DLD1 (cell line): ENCODE data around the gene DISP2.

Experiments used
- in situ Hi-C: cut with HindIII; loops from 2 replicates; pipeline ENCODE4 v1.10.0; 2017; ENCODE audit warnings: low sequenced_read_pairs

The DISP2 gene

DNA sequence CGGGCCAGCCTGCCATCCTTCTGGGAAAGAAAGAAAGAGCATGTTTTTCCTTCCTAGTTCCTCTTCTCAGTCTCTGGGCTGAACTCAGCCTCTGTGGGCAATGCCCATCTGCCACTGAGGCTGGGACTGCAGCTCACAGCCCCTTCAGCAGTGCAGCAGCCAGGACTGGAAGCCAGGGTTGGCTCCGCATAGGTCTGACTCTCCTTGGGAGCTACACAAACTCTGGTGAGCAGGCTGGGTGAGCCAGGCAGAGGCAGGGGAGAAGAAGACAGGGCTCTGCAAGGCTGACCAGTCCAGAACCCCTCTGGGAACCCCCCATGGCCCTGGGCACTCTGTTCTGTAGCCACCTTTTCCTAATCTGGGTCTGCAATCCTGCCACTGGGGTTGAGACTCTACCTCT is 3.6 kb downstream of the DISP2 start:
- in situ Hi-C loops: no loop called here

DNA sequence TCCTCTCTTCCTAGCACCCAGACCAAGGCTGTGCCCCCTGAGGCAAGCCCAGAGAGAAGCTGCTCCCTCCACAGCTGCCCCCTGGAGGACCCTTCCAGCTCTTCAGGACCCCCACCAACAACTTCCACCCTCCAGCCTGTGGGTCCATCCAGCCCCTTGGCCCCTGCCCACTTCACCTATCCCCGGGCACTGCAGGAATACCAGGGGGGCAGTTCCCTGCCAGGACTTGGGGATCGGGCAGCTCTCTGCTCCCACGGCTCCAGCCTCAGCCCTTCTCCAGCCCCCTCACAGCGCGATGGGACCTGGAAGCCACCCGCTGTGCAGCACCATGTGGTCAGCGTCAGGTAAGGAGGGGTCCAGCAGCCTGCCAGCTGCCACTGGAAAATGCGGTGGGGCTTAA is 5.6 kb downstream of the DISP2 start:
- in situ Hi-C loops: no loop called here

DNA sequence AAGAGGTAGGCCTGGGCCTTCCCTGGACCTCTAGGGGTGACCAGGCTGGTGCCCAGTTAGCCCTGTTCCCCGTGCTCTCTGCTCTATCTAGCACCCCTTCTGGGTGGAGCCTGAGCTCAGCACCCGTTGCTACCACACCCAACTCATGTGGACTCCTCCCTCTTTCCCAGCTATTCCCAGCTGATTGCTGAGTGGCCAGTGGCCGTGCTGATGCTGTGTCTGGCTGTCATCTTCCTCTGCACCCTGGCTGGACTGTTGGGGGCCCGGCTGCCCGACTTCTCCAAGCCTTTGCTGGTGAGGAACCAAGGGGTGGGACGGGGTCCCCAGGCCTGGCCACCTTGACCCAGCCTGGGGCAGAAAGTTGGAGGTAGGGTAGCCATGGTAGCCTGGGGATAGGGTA is 6.2 kb downstream of the DISP2 start:
- in situ Hi-C loops: no loop called here

DNA sequence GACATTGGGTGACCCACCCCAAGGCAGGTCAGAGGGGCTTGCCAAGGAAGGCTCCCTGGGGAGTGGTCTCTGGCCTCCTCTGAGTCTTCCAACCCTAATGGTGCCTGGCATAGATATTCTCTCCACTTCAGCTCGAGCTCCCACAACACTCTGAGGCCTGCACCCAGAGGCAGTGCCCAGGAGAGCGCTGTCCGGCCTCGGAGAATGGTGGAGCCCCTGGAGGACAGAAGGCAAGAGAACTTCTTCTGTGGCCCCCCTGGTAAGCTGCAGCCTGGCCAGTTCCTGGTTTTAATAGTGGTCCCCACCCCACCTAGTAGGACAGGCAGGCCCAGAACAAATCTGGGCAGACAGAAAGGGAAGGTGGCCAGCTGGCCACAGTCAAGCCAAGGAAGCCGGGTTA is 7.0 kb downstream of the DISP2 start:
- in situ Hi-C loops: no loop called here

DNA sequence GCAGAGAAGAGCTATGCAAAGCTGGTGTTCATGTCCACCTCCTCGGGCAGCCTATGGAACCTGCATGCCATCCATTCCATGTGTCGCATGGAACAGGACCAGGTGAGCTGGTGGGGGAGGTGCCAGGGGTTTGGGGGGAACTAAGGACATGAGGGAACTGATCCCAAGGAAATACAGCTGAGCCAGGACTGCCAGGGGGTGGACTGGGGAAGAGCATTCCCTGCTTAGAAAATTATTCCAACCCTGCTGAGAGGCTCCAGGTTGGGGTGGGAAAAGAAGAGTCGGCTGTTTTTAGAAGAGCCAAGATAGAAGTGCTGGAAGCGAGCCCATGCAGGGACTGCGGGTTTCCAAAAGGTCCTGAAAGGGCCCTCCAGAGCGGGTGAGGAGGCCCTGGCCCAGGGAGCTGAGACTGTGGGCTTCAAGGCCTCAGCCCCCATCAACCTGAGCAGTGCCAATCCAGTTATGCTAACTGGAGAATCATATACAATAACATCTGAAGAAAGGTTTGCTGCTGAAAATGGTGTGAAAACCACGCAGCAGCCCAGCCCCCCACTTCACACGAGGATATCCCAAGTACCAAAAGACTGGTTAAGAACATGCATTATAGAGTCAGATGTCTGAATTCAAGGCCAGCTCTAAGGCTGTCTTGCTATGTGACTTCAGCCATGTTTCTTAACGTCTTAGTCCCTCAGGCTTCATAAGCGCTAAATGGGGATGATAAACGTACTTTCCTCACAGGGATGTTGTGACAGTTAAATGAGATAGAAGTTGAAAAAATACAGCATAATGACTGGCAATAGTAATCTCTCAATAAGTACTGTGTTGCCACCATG is 7.8 kb downstream of the DISP2 start:
- in situ Hi-C loops: no loop called here

DNA sequence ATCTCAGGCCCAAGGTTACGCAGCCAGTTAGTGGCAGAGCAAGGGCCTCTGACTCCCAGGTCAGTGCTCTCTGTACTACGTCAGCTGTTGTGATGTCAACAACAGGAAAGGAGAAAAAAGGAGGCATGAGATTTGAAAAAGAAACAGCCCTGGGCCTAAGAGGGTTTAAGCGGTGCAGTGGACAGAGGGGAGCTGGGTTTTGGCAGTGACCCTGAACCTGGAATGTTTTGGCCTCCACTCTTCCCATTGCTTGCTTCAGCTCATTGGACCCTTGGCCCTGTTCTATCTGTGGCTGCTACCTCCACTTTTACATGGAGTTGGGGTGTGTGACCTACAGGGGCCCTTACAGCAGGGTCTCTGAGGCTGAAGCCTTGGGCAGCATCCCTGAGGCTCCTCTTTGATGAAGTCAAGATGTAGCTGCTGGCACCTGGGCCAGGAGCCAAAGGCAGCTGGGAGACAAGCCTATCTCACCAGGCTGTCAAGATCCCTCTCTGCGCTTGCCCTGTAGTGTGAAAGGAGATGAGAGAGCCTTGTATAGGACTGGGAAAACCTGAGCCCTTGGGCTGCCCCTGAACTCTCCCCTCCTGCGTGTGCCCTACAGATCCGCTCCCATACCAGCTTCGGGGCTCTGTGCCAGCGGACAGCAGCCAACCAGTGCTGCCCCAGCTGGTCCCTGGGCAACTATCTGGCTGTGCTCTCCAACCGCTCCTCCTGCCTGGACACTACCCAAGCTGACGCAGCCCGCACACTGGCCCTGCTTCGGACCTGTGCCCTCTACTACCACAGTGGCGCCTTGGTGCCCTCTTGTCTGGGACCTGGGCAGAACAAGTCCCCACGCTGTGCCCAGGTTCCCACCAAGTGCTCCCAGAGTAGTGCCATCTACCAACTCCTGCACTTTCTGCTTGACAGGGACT is 8.7 kb downstream of the DISP2 start:
- in situ Hi-C loops: no loop called here

DNA sequence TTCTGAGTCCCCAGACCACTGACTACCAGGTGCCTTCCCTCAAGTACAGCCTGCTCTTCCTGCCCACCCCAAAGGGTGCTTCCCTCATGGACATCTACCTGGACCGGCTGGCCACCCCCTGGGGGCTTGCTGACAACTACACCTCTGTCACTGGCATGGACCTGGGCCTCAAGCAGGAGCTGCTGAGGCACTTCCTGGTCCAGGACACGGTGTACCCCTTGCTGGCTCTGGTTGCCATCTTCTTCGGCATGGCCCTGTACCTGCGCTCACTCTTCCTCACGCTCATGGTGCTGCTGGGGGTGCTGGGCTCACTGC is 9.3 kb downstream of the DISP2 start:
- in situ Hi-C loops: no loop called here

DNA sequence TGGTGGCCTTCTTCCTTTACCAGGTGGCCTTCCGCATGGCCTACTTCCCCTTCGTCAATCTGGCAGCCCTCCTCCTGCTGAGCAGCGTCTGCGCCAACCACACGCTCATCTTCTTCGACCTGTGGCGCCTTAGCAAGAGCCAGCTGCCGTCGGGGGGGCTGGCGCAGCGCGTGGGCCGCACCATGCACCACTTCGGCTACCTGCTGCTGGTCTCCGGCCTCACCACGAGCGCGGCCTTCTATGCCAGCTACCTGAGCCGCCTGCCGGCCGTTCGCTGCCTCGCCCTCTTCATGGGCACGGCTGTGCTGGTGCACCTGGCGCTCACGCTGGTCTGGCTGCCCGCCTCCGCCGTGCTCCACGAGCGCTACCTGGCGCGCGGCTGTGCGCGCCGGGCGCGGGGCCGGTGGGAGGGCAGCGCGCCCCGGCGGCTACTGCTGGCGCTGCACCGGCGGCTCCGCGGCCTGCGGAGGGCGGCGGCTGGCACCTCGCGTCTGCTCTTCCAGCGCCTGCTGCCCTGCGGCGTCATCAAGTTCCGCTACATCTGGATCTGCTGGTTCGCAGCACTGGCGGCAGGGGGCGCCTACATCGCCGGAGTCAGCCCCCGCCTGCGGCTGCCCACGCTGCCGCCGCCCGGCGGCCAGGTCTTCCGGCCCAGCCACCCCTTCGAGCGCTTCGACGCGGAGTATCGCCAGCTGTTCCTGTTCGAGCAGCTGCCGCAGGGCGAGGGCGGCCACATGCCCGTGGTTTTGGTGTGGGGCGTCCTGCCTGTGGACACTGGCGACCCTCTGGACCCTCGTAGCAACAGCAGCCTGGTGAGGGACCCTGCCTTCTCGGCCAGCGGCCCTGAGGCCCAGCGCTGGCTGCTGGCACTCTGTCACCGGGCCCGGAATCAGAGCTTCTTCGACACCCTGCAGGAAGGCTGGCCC is 9.9 kb downstream of the DISP2 start:
- in situ Hi-C loops: no loop called here

DNA sequence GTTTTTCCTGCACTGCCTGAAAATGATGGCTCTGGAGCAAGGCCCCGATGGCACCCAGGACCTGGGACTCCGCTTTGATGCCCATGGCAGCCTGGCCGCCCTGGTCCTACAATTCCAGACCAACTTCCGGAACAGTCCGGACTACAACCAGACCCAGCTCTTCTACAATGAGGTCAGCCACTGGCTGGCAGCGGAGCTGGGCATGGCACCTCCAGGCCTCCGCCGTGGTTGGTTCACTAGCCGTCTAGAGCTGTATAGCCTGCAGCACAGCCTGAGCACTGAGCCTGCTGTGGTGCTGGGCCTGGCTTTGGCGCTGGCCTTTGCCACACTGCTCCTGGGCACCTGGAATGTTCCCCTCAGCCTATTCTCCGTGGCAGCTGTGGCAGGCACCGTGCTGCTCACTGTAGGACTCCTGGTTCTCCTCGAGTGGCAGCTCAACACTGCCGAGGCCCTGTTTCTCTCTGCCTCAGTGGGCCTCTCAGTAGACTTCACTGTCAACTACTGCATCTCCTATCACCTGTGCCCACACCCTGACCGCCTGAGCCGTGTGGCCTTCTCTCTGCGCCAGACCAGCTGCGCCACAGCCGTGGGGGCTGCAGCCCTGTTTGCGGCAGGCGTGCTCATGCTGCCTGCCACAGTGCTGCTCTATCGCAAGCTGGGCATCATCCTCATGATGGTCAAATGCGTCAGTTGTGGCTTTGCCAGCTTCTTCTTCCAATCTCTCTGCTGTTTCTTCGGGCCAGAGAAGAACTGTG is 10.9 kb downstream of the DISP2 start:
- in situ Hi-C loops: no loop called here

DNA sequence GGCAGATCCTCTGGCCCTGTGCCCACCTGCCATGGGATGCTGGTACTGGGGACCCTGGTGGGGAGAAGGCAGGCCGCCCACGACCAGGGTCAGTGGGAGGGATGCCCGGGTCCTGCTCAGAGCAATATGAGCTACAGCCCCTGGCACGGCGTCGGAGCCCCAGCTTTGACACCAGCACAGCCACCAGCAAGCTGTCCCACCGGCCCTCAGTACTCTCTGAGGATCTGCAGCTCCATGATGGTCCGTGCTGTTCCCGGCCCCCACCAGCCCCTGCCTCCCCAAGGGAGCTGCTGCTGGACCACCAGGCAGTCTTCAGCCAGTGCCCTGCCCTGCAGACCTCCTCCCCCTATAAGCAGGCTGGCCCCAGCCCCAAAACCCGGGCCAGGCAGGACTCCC is 11.5 kb downstream of the DISP2 start:
- in situ Hi-C loops: no loop called here

DNA sequence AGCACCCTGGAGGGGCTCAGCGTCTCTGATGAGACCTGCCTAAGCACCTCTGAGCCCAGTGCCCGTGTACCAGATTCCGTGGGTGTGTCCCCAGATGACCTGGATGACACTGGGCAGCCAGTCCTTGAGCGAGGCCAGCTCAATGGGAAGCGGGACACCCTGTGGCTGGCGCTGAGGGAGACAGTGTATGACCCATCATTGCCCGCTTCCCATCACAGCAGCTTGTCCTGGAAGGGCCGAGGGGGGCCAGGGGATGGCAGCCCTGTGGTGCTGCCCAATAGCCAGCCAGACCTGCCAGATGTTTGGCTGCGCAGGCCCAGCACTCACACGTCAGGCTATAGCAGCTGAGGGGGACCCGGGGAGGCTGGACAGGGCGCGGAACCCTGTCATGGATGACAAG is 12.0 kb downstream of the DISP2 start:
- in situ Hi-C loops: no loop called here

DNA sequence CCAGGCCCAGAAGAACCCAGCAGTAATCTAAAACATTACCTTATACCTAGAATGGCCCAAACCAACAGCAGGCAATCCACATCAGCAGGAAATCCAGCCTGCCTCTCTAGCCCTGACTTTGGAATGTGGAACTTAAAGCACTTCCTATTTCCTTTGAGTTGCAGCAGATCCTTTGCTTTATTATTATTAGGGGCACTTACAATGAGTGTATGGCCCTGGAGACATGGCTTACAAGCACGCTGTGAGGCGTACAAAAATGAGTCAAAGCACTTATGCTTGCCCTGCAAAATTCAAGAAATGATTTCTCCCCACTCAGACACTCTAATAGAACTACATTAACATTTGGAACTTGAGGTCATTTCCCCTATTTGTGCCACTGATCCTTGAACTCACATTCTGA is 15.0 kb downstream of the DISP2 start:
- in situ Hi-C loops: no loop called here

DNA sequence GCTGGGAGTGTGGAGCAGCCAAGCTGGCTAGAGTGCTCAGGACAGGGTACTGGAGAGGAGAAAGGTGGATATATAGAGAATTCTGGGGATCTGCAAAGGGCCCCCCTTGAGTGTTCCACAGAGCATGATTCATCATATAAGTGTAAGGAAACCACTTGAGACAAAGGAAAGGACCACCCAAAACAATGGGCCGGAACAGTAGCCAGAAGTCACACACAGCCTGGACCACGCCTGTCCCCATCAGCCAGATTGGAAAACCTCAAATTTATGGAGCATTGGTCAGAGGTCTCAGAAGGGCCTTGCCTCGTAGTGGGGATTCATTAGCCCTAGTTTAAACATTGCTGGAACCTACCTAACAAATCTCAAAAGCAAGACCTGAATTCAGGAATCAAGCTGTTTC is 19.6 kb downstream of the DISP2 start:
- in situ Hi-C loops: no loop called here

DNA sequence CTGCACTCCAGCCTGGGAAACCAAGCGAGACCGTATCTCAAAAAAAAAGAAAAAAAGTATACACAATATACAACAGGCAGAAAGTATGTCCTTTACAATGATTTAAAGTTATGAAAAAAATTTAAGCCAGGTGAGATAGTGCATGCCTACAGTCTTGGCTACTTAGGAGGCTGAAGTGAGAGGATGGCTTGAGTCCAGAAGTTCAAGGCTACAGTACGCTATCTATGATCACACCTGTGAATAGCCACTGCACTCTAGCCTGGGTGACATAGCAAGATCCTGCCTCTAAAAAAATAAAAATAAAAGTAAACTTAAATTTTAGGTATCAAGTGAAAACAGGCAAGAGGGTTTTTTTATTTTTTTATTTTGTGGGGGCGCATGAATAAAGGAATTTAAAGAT is 21.4 kb downstream of the DISP2 start:
- in situ Hi-C loops: no loop called here

DNA sequence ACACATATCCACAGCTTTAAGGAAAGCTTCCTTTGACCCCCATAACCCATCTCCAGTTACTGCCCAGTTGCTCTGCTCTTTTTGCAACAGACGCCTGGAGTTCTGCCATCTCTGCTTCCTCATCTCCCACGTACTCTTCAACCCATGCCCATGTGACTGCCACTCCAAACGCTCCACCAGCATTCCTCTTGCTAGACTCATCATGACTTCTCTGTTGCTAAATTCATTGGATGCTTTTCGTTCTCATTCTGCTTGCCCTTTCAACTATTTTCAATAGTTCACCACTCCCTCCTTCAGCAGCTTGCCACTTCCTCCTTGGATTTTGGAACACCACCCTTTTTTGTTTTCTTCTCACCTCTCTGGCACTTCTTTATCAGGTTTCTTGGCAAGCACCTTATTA is 21.8 kb downstream of the DISP2 start:
- in situ Hi-C loops: no loop called here

DNA sequence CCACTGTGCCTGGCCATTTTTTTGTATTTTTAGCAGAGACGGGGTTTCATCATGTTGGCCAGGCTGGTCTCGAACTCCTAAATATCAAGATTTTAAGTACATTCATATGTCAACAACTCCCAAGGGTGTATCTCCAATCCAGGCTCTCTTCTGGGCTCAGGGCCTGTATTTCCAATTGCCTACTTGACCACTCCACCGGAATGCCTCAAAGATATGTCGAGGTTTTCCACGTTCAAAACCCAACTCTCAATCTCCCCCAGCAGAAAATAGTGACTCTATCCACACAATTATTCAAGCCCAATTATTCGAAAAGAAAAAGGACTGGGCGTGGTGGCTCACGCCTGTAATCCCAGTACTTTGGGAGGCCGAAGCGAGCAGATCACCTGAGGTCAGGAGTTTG is 22.6 kb downstream of the DISP2 start:
- in situ Hi-C loops: no loop called here

DNA sequence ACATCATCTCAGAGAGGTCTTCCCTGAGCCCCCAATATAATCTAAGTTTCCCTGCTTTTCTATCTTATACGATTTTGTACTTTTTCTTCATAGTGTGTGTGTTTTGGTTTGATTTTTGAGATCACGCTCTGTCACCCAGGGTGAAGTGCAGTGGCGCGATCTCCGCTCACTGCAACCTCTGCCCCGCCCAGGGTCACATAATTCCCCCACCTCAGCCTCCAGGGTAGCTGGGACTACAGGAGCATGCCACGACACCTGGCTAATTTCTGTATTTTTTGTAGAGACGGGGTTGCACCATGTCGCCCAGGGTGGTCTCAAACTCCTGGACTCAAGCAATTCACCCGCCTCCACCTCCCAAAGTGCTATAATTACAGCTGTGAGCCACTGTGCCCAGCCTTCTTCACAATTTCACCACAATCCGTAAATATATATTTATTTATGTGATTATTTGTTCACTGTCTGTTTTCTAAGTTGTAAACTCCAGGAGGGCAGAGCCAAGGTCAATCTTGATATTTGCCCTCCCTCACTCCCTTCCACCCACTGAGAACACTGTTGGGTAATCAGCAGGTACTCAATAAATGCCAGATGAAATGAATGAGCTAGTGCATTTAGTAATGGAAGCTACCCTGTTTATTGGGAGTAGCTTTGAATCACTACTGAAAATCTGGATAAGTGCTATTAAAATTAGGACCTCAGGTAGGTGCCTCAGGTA is 24.0 kb downstream of the DISP2 start:
- in situ Hi-C loops: no loop called here

DNA sequence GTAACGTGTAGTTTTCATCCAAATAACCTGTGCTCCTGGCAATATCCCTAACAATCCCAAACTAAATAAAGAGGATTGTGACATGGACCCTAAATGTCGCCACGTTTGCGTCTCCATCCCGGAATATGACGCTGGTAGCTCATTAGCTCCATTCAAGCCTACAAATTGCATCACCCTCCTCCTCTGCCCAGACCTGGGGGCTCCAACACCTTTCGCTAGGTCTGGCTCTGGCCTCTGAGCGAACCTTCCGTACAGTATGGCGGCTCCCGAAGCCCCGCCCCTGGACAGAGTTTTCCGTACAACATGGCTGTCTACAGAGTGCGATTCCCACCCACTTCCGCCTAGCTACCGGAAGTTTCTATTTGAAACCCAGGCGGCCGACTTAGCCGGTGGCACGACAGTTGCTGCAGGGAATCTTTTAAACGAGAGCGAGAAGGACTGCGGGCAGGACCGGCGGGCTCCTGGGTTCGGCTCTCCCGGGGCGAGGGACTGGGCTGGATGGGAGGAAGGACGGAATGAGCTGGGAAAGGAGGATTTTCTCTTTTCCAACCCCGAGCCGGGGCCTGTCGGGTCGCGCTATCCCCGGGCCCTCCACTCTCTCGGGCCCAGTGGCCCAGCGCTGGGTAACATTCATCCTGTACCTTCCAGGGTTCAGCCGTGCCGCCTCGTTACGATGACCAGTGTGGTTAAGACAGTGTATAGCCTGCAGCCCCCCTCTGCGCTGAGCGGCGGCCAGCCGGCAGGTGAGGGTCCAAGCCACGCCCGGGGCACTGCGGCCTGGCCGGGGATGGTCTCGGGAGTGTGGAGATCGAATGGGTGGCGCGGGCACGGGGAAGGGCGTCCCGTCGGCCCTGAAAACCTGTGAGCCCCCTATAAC is 24.8 kb downstream of the DISP2 start, which contains the start of gene KNSTRN:
TSS of gene KNSTRN (plus strand) at position 142 of the 877 bp plus-strand sequence. CDS start at position 257, 115 bp downstream.
- in situ Hi-C loops: no loop called here

DNA sequence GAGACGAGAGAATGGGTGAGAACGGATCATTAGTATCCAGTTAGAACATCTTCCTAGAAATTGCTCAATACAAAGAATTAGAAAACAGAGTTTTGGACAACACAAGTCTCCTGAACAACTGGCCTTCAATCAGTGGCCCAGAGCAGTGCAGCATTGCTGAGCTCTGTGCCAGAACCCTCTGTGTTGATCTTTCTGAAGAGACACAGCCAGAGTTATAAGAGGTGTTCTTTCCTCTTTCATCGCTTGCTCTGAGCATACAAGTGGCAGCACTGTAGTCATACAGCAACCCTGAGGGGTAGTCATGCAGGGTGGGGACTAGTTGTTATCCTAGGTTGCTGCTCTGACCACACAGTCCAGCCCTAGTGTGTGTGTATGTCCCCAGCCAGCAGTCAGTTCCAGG is 28.5 kb downstream of the DISP2 start:
- in situ Hi-C loops: no loop called here
